ENCODE measurements around the gene RCAN3.
"Not testable (repeated sequence)": the region's sequence is repeated elsewhere in the genome, so short reads cannot be mapped to it uniquely, and the experiment has no call there.

RCAN3 gene

GRCh38 chr1:24491577-24492360 is 10.9 kb upstream of the RCAN3 start:
- Histone ChIP-seq H2AFZ (ENCODE audit: low read length) (no peak overlapping the region), H3K9ac (ENCODE audit: low read length) (no peak overlapping the region), H3K27me3 (replicated peaks; ENCODE audit: insufficient read depth, low read length) (no peaks in the 10 kb centered on the region), H3K4me3 (ENCODE audit: low read length) (no peak overlapping the region), H3K9me2 (replicated peaks; ENCODE audit: insufficient read depth, low read length) (no peaks in the 10 kb centered on the region), H3K9me3 (replicated peaks; ENCODE audit: insufficient read depth, low read length) (no peaks in the 10 kb centered on the region), H4K20me1 (ENCODE audit: insufficient read depth, low read length) (no peaks in the 10 kb centered on the region), H3K27ac (ENCODE audit: low read length) (no peak overlapping the region), H3F3A (ENCODE audit: insufficient read depth, low read length) (no peaks in the 10 kb centered on the region), H3K79me2 (ENCODE audit: low read length) (no peaks in the 10 kb centered on the region), H3K36me3 (replicated peaks; ENCODE audit: insufficient read depth, low read length) (no peaks in the 10 kb centered on the region), H3K4me2 (ENCODE audit: low read depth, low read length) (no peak overlapping the region), H3K4me1 (ENCODE audit: low read length) (no peaks in the 10 kb centered on the region)
- DNase-seq = no peak
- TF ChIP-seq CTCF (IDR thresholded peaks at IDR 0.05; ENCODE audit: low read length) (no peak), EZH2phosphoT487 (IDR thresholded peaks at IDR 0.05; ENCODE audit: low read length) (no peak), EZH2 (optimal IDR thresholded peaks at IDR 0.05; ENCODE audit: low read depth, low read length) (no peak)

GRCh38 chr1:24492935-24493334 is 9.7 kb upstream of the RCAN3 start:
- DNase-seq; H2AFZ ChIP-seq (ENCODE audit: low read length); H3K4me1 ChIP-seq (ENCODE audit: low read length); H3K9me2 ChIP-seq (replicated peaks; ENCODE audit: insufficient read depth, low read length); H3K27ac ChIP-seq (ENCODE audit: low read length); H4K20me1 ChIP-seq (ENCODE audit: insufficient read depth, low read length); H3K9me3 ChIP-seq (replicated peaks; ENCODE audit: insufficient read depth, low read length); H3K9ac ChIP-seq (ENCODE audit: low read length); H3K4me2 ChIP-seq (ENCODE audit: low read depth, low read length); H3F3A ChIP-seq (ENCODE audit: insufficient read depth, low read length); H3K4me3 ChIP-seq (ENCODE audit: low read length); H3K36me3 ChIP-seq (replicated peaks; ENCODE audit: insufficient read depth, low read length); H3K79me2 ChIP-seq (ENCODE audit: low read length); H3K27me3 ChIP-seq (replicated peaks; ENCODE audit: insufficient read depth, low read length): not testable (repeated sequence)

- TF ChIP-seq CTCF (IDR thresholded peaks at IDR 0.05; ENCODE audit: low read length) = no peak
- TF ChIP-seq EZH2phosphoT487 (IDR thresholded peaks at IDR 0.05; ENCODE audit: low read length) = no peak
- TF ChIP-seq EZH2 (optimal IDR thresholded peaks at IDR 0.05; ENCODE audit: low read depth, low read length) = no peak
- no peak for DNase-seq
Measured at GRCh38 chr1:24493785-24494184, 8.9 kb upstream of the RCAN3 start.

GRCh38 chr1:24498589-24498988 is 4.0 kb upstream of the RCAN3 start:
- TF ChIP-seq CTCF (IDR thresholded peaks at IDR 0.05; ENCODE audit: low read length) (no peak), EZH2phosphoT487 (IDR thresholded peaks at IDR 0.05; ENCODE audit: low read length) (no peak)
- Histone ChIP-seq H3K4me3 (ENCODE audit: low read length) (no peak overlapping the region), H3K4me1 (ENCODE audit: low read length) (peaks cover 13% of the 10 kb centered on the region), H3F3A (ENCODE audit: insufficient read depth, low read length) (peaks cover 17% of the 10 kb centered on the region), H3K9me3 (replicated peaks; ENCODE audit: insufficient read depth, low read length) (no peaks in the 10 kb centered on the region), H2AFZ (ENCODE audit: low read length) (no peak overlapping the region), H4K20me1 (ENCODE audit: insufficient read depth, low read length) (no peaks in the 10 kb centered on the region), H3K27ac (ENCODE audit: low read length) (no peak overlapping the region), H3K4me2 (ENCODE audit: low read depth, low read length) (no peak overlapping the region), H3K27me3 (replicated peaks; ENCODE audit: insufficient read depth, low read length) (no peaks in the 10 kb centered on the region), H3K9ac (ENCODE audit: low read length) (no peak overlapping the region), H3K36me3 (replicated peaks; ENCODE audit: insufficient read depth, low read length) (no peaks in the 10 kb centered on the region), H3K79me2 (ENCODE audit: low read length) (no peaks in the 10 kb centered on the region), H3K9me2 (replicated peaks; ENCODE audit: insufficient read depth, low read length) (no peaks in the 10 kb centered on the region)
- DNase-seq = no peak

More at GRCh38 chr1:24493785-24494184, 8.9 kb upstream of the RCAN3 start:
- Histone ChIP-seq H3K4me2 (ENCODE audit: low read depth, low read length) (no peak overlapping the region), H4K20me1 (ENCODE audit: insufficient read depth, low read length) (no peaks in the 10 kb centered on the region), H3K4me1 (ENCODE audit: low read length) (no peaks in the 10 kb centered on the region), H2AFZ (ENCODE audit: low read length) (no peak overlapping the region), H3K9me2 (replicated peaks; ENCODE audit: insufficient read depth, low read length) (no peaks in the 10 kb centered on the region), H3K9ac (ENCODE audit: low read length) (no peak overlapping the region), H3K4me3 (ENCODE audit: low read length) (no peak overlapping the region), H3K27ac (ENCODE audit: low read length) (no peak overlapping the region), H3K27me3 (replicated peaks; ENCODE audit: insufficient read depth, low read length) (no peaks in the 10 kb centered on the region), H3F3A (ENCODE audit: insufficient read depth, low read length) (no peaks in the 10 kb centered on the region), H3K79me2 (ENCODE audit: low read length) (no peaks in the 10 kb centered on the region), H3K9me3 (replicated peaks; ENCODE audit: insufficient read depth, low read length) (no peaks in the 10 kb centered on the region), H3K36me3 (replicated peaks; ENCODE audit: insufficient read depth, low read length) (no peaks in the 10 kb centered on the region)

Data from MM.1S (cell line).